Common myeloid progenitor, CD34-positive (primary cell): ENCODE results near the gene ZNF410.
"Not testable (repeated sequence)": the region's sequence is repeated elsewhere in the genome, so short reads cannot be mapped to it uniquely, and the experiment has no call there.

Source experiments
- CTCF ChIA-PET: fragments of 350-600 bp; sonication (Branson Sonifier 250); formaldehyde crosslinking; loops from one replicate; lab custom pipeline; 2021; ENCODE audit warnings: antibody characterized with exemption; lab: Charles Lee
- POLR2A ChIA-PET: fragments of 350-600 bp; sonication (Branson Sonifier 250); formaldehyde crosslinking; loops from one replicate; lab custom pipeline; 2021; ENCODE audit warnings: antibody characterized with exemption; lab: Charles Lee
- DNase-seq, 3 donors: peaks; one replicate each; pipeline versions ENCODE4 v3.0.0 to v3.0.0-alpha.2; 2013
- H3K27ac ChIP-seq, 2 experiments: 1 replicate in 1 of 2; 2 replicates in 1 of 2; pipeline ENCODE4 v1.7.0; 2013; ENCODE audit warnings: inconsistent platforms in 2 of 2, low read length in 2 of 2, mild to moderate bottlenecking in 2 of 2, low read depth in 1 of 2, moderate library complexity in 1 of 2; ENCODE audit not compliant: severe bottlenecking in 2 of 2, insufficient read depth in 1 of 2, poor library complexity in 1 of 2
- H3K27me3 ChIP-seq, 5 experiments: replicated peaks in 2 of 5; 1 replicate in 3 of 5; 2 replicates in 2 of 5; pipeline versions ENCODE4 v1.6.1 to v1.7.0; 2013; ENCODE audit warnings: low read length in 4 of 5, mild to moderate bottlenecking in 2 of 5, moderate library complexity in 2 of 5, inconsistent platforms in 1 of 5; ENCODE audit not compliant: insufficient read depth in 5 of 5, control insufficient read depth in 4 of 5
- H3K36me3 ChIP-seq, 4 experiments: 1 replicate in 2 of 4; 2 replicates in 2 of 4; pipeline versions ENCODE4 v1.6.1 to v1.7.0; 2013; ENCODE audit warnings: low read length in 3 of 4, control low read depth in 1 of 4, mild to moderate bottlenecking in 1 of 4; ENCODE audit not compliant: control insufficient read depth in 4 of 4, insufficient read depth in 4 of 4
- H3K4me1 ChIP-seq, 4 experiments: 1 replicate in 3 of 4; 2 replicates in 1 of 4; pipeline versions ENCODE4 v1.6.1 to v1.7.1; 2013; ENCODE audit warnings: low read length in 3 of 4, mild to moderate bottlenecking in 3 of 4, control low read depth in 1 of 4, inconsistent platforms in 1 of 4, moderate library complexity in 1 of 4; ENCODE audit not compliant: control insufficient read depth in 4 of 4, insufficient read depth in 4 of 4; ENCODE audit errors: control extremely low read depth in 1 of 4
- H3K4me3 ChIP-seq, 7 experiments: 1 replicate in 4 of 7; 2 replicates in 3 of 7; pipeline versions ENCODE4 v1.5.1 to v1.7.0; 2013; ENCODE audit warnings: mild to moderate bottlenecking in 7 of 7, low read length in 6 of 7, moderate library complexity in 6 of 7, inconsistent platforms in 2 of 7, low read depth in 2 of 7, control low read depth in 1 of 7; ENCODE audit not compliant: insufficient read depth in 4 of 7, control insufficient read depth in 1 of 7; ENCODE audit errors: extremely low read depth in 1 of 7
- H3K9me3 ChIP-seq, 5 experiments: 1 replicate in 4 of 5; 2 replicates in 1 of 5; pipeline versions ENCODE4 v1.6.1 to v1.7.1; 2013; ENCODE audit warnings: low read length in 4 of 5, mild to moderate bottlenecking in 2 of 5, inconsistent platforms in 1 of 5, low read depth in 1 of 5, moderate library complexity in 1 of 5; ENCODE audit not compliant: control insufficient read depth in 4 of 5, insufficient read depth in 2 of 5; ENCODE audit errors: control extremely low read depth in 1 of 5
- WGBS: methylation state at CpG from one replicate; pipeline ENCODE4 v1.1.5; 2013; ENCODE audit not compliant: insufficient coverage; 5-methylcytosine and 5-hydroxymethylcytosine counted together

Gene ZNF410

DNA sequence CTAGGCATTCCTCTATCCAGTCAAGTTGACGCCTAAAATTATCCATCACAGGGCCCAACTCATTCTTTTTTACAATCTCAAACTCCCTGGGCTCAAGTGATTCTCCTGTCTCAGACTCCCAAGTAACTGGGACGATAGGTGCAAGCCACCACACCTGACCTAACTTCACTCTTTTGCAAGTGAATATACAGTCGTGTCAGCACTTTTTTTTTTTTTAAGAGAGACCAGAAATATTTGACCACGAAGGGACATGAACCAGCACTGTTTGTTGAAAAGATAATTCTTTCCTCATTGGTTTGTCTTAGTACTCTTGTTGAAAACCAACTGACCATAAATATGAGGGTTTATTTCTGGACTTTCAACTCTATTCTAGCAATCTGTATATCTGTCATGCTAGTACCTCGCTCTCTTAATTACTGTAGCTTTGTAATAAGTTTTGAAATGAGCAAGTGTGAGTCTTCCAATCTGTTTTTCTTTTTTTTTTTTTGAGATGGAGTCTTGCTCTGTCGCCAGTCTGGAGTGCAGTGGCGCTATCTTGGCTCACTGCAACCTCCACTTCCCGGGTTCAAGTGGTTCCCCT lies 21.0 kb upstream of the ZNF410 start:
- CTCF ChIA-PET: interaction anchor here (1.2 to 1.6 kb wide), 2 partner anchors 14 to 147 kb away, joined by 3 to 4 read pairs; partner anchors contain the start of gene PTGR2
- no peak for DNase-seq

DNA sequence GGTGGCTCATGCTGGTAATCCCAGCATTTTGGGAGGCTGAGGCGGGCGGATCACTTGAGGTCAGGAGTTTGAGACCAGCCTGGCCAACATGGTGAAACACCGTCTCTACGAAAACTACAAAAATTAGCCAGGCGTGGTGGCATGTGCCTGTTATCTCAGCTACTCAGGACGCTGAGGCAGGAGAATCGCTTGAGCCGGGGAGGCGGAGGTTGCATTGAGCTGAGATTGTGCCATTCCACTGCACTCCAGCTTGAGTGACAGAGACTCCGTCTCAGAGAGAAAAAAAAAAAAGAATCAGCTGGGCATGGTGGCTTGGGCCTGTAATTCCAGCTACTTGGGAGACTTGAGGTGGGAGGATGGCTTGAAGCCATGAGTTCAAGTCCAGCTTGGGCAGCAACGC lies 16.9 kb upstream of the ZNF410 start:
- not testable (repeated sequence) for H3K4me1 ChIP-seq, H3K4me3 ChIP-seq, H3K27me3 ChIP-seq, H3K9me3 ChIP-seq, H3K27ac ChIP-seq, DNase-seq, H3K36me3 ChIP-seq
- CTCF ChIA-PET: interaction anchor here (1.1 kb wide), 2 partner anchors 28 to 142 kb away, joined by 3 to 5 read pairs; no protein-coding TSS in a partner anchor
- WGBS: 100% methylated on average over 7 of the region's 11 CpGs
- POLR2A ChIA-PET: interaction anchor here (0.6 kb wide), 1 partner anchor 1625 kb away, joined by 3 read pairs; no protein-coding TSS in a partner anchor

More for the DNA sequence above, 21.0 kb upstream of the ZNF410 start:
- Histone ChIP-seq H3K36me3 (peaks cover 0 to 13% (median 6%) of the 10 kb centered on the region in 4 experiments), H3K27ac (no peak overlapping the region), H3K4me3 (no peak overlapping the region), H3K4me1 (no peaks in the 10 kb centered on the region), H3K9me3 (no peaks in the 10 kb centered on the region), H3K27me3 (no peaks in the 10 kb centered on the region)
- POLR2A ChIA-PET: interaction anchor here (0.6 kb wide), 1 partner anchor 8 kb away, joined by 3 read pairs; no protein-coding TSS in a partner anchor
- WGBS: 100% methylated on average over 5 of the region's 8 CpGs

- H3K4me3 ChIP-seq: no peak overlapping the region
- WGBS: no CpG with 5 or more reads among the region's 2 CpGs
- no peaks in the 10 kb centered on the region for H3K27me3 ChIP-seq
- H3K36me3 ChIP-seq: peaks cover 0 to 6% (median under 1%) of the 10 kb centered on the region in 4 experiments
- no peaks in the 10 kb centered on the region for H3K9me3 ChIP-seq
- POLR2A ChIA-PET: interaction anchor here (0.6 kb wide), 1 partner anchor 19 kb away, joined by 6 read pairs; the partner anchor contains the start of gene PTGR2
- H3K4me1 ChIP-seq: no peaks in the 10 kb centered on the region
- no peak for DNase-seq
- CTCF ChIA-PET: interaction anchor here (1.1 to 1.3 kb wide), 3 partner anchors 27 to 143 kb away, joined by 3 to 5 read pairs (median 3); no protein-coding TSS in a partner anchor
- H3K27ac ChIP-seq: no peak overlapping the region
These were observed 16.0 kb upstream of the ZNF410 start for GRCh38 chr14:73870525-73871235.

DNA sequence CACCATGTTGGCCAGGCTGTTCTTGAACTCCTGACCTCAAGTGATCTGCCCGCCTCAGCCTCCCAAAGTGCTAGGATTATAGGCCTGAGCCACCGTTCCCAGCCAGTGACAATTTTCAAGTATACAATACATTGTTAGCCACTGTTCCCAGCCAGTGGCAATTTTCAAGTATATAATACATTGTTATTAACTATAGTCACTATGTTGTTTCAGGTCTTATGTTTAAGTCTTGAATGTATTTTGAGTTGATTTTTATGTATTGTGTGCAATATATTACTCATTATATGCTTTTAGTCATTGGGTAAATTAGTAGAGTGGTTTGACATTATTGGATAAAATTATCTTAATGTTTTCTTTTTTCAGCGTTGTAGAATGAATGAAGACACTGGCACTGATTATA lies 13.0 kb upstream of the ZNF410 start:
- ChIA-PET CTCF (interaction anchor here (1.2 kb wide), 1 partner anchor 21 kb away, joined by 3 read pairs; no protein-coding TSS in a partner anchor), POLR2A (no interaction called here)
- WGBS: 100% methylated on average over 2 of the region's 3 CpGs
- H3K9me3 ChIP-seq: no peaks in the 10 kb centered on the region
- DNase-seq: no peak
- no peaks in the 10 kb centered on the region for H3K27me3 ChIP-seq
- no peaks in the 10 kb centered on the region for H3K4me1 ChIP-seq
- H3K4me3 ChIP-seq: no peak overlapping the region
- no peak overlapping the region for H3K27ac ChIP-seq
- H3K36me3 ChIP-seq: peaks cover 0 to 6% (median under 1%) of the 10 kb centered on the region in 4 experiments

DNA sequence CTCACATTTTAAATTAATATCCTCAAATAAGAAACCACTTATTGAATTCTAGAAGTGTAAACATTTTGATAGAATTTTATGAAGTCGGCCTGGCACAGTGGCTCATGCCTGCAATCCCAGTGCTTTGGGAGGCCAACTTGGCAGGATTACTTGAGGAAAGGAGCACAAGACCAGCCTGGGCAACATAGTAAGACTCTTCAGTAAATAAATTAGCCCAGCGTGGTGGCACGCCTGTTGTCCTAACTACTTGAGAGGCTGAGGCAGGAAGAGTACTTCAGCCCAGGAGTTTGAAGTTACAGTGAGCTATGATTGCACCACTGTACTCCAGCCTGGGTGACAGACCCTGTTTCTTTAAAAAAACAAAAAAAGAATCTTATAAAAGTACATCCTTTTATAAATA lies 8.9 kb upstream of the ZNF410 start:
- Histone ChIP-seq H3K27ac (no peak overlapping the region), H3K4me3 (no peak overlapping the region), H3K36me3 (peaks cover 0 to 2% (median 0%) of the 10 kb centered on the region in 4 experiments), H3K9me3 (no peaks in the 10 kb centered on the region), H3K27me3 (no peaks in the 10 kb centered on the region), H3K4me1 (peaks cover 0 to 4% (median 0%) of the 10 kb centered on the region in 4 experiments)
- 100% methylated on average over 3 of the region's 3 CpGs for WGBS
- CTCF ChIA-PET: no interaction called here
- POLR2A ChIA-PET: no interaction called here
- no peak for DNase-seq

DNA sequence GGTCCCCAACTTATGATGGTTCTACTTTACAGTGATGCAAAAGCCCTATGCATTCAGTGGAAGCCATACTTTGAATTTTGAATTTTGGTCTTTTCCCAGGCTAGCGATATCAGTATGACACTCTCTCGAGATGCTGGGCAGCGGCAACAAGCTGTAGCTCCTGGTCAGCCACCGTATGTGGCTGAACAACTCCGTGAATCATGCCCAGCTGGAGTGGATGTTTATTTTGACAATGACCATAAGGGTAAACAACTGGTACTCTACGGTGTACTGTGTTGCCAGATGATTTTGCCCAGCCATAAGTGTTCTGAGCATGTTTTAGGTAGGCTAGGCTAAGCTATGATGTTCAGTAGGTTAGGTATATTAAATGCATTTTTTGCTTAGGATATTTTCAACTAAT lies 8.2 kb upstream of the ZNF410 start:
- Histone ChIP-seq H3K27me3 (no peaks in the 10 kb centered on the region), H3K4me3 (no peak overlapping the region), H3K9me3 (no peaks in the 10 kb centered on the region), H3K4me1 (peaks cover 0 to 4% (median 0%) of the 10 kb centered on the region in 4 experiments), H3K27ac (no peak overlapping the region), H3K36me3 (peaks cover 0 to 2% (median 0%) of the 10 kb centered on the region in 4 experiments)
- 98% methylated on average over 6 of the region's 6 CpGs for WGBS
- ChIA-PET POLR2A (no interaction called here), CTCF (no interaction called here)
- no peak for DNase-seq

DNA sequence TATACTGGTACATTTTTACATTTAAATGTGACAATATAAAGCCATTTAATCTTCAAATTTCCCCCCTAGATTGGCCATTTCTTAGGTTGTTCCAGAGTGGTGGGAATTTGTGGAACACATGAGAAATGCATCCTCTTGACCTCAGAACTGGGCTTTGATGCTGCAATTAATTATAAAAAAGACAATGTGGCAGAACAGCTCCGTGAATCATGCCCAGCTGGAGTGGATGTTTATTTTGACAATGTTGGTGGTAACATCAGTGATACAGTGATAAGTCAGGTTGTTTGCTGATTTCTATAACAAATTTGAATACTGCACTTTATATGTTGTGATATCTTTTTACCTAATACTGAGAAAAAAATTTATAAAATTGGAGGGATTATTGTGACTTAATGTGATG lies 7.6 kb upstream of the ZNF410 start:
- no peak overlapping the region for H3K27ac ChIP-seq
- H3K9me3 ChIP-seq: no peaks in the 10 kb centered on the region
- no CpG with 5 or more reads among the region's 1 CpG for WGBS
- no peak overlapping the region for H3K4me3 ChIP-seq
- no peaks in the 10 kb centered on the region for H3K27me3 ChIP-seq
- peaks cover 0 to under 1% (median 0%) of the 10 kb centered on the region in 4 experiments for H3K36me3 ChIP-seq
- POLR2A ChIA-PET: no interaction called here
- CTCF ChIA-PET: no interaction called here
- H3K4me1 ChIP-seq: peaks cover 0 to 4% (median 0%) of the 10 kb centered on the region in 4 experiments
- no peak for DNase-seq
